GM18868 (cell line): Measurements from ENCODE around the gene SNRK.
A peak's percentile ranks its signal among the peaks of the same experiment; 100 is the strongest.

Experiments
- ATAC-seq: cut with Tn5 transposase; IDR thresholded peaks from one replicate; pipeline ENCODE4 v1.9.1; 2021; ENCODE audit warnings: mild to moderate bottlenecking, moderate library complexity; ENCODE audit not compliant: unreplicated experiment

The SNRK gene, protein sequence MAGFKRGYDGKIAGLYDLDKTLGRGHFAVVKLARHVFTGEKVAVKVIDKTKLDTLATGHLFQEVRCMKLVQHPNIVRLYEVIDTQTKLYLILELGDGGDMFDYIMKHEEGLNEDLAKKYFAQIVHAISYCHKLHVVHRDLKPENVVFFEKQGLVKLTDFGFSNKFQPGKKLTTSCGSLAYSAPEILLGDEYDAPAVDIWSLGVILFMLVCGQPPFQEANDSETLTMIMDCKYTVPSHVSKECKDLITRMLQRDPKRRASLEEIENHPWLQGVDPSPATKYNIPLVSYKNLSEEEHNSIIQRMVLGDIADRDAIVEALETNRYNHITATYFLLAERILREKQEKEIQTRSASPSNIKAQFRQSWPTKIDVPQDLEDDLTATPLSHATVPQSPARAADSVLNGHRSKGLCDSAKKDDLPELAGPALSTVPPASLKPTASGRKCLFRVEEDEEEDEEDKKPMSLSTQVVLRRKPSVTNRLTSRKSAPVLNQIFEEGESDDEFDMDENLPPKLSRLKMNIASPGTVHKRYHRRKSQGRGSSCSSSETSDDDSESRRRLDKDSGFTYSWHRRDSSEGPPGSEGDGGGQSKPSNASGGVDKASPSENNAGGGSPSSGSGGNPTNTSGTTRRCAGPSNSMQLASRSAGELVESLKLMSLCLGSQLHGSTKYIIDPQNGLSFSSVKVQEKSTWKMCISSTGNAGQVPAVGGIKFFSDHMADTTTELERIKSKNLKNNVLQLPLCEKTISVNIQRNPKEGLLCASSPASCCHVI

DNA sequence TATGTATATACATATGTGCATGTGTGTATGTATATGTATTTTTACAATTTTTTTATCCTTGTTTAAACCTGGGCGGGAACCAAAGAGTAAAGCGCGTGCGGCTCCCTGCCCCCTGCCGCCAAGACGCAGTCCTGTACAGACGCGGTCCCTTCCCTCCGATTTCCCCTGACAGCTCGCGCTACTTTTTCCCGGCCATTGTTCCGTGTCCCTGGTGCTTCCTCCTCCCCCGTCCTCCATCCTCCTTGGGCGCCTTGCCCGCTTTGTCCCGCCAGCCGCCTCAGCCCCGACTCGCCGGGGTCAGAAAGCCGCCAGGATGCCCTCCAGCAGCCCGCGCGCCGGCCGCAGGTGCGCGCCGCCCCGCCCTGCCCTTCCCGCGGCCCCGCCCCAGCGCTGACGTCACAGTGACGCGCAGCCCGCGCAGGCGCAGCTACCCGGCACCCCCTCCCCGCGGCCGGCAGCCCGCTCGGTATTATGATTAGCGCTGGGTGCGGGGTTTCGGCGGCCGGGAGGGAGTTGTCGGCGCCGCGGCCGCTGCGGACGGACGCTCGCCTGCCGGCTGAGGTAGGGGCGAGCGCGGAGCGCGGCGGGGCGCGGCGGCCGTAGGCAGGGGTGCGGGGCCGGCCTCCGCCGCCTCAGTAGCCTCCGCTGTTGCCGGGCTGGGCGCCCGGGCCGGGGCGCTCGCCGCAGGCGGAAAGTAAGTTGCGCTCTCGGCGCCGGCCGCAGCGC is at the start of gene SNRK:
SNRK (plus strand) TSS at position 426 of the 726 bp plus-strand sequence. CDS start 16,664 bp downstream, outside the sequence.
- ATAC-seq, result peak; percentile 84

DNA sequence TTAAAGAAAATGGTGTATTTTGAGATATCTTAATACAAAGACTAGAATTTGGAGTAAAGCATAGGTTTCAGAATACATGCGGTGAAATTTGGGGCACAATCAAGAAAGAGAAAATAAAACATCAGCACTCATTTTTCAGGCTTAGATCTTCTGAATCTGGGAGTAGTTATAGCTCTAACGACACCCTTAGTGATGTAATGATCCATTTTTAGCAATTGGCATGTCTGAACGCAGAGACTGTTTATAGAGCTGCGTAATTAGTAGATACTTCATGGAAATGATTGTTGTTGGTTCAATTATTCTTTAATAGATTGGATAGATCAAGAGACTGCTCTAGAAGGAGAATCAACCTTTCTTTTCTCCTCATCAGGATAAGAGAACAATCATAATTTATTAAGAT is 47.5 kb upstream of the SNRK start:
- ATAC-seq, result no peak

DNA sequence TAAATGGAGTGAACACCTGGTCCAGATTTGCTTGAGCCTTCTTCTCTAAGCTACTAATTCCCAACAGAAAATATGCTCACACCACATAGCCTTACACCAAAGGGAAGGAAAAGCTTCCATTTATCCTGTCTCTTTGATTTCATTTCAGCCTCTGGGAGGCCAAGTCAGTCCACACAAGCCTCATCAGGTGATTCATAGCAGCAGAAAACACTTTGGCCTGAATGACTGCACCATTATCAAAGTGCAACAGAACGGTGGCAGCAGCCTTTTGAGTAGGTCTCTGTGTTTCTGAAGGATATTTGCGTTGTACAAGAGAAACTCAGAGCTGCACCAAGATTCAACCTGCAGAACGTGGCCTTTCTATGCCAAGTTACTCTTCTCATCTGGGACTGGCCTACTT is 46.6 kb upstream of the SNRK start:
- no peak for ATAC-seq

DNA sequence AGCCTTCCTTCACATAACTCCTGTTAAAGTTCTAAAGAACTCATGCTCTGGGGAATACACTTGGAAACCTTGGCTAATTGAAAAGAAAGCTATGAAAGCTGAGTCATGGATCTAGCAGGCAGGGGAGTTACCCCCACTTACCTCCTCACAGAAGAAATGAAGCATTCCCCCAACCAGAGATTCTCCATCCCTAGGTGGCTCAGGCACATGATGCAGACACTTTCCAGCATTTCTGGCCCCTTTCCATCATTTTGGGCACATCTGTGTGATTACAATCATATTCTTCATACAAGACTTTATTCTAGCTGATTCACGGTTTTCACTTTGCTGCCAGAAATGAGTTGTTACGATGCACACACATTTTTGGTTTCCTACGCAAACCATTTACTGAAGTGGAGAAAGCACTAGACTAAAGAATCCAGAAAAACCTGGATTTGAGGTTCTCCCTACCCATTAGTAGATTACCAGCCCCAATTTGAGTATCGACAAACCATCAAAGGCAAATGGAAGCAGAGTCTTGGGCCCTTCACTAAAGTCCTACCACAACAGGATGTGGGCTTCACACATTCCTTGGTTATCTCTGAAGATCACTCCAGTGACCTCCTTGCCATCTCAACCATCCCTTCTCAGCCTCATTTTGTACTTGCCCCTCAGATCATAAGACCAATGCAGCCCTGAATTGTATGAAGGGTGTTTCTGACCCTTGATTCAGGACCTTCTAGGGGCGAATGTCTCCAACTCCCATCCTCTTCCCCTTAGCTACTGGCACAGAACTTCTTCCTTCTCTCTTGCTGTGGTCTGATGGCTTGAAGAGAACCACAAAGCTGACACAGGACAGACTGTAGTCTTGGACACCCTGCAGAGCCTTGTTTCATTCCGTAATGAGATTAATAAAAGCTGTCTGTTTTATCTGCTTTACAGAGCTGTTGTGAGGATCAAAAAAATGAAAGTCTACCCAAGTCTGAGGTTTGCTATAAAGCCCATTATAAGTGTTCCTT is 42.5 kb upstream of the SNRK start:
- ATAC-seq, result no peak

DNA sequence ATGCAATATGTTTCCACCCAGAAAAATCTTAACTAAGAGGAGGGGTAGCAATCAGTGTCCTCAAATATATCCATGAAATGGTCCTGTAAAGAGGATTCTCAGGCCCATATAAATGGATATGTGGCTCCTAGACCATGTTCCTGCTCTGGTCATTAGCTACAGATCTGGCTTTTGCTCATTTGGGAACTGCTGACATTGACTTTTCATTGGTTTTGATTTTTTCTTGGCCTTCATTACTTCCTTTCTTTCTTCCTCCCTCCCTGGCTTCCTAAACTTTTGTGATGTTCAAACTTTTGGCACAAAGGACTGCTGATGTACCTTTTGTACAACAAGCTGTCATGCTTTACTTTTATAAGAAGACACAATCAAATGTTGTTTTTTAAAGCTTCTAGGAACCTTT is 41.6 kb upstream of the SNRK start:
- no peak for ATAC-seq

DNA sequence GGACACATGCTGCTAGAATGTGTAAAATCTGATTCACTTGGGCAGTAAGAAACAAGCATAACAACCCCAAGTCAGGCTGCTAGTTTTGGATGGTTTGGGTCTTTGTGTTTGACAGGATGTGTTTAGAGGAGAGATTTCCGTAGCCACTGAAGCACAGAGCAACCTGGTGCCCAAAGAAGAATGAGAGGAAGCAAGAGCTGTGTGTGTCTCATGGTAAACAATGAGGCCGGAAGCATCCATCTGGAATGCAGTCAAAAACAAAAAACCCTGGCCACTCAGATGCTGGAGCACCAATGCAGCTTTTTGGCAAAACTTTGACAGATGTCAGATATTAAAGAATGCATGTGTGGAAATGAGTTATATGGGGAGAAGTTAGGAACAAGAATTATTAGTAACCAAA is 39.4 kb upstream of the SNRK start:
- no peak for ATAC-seq

DNA sequence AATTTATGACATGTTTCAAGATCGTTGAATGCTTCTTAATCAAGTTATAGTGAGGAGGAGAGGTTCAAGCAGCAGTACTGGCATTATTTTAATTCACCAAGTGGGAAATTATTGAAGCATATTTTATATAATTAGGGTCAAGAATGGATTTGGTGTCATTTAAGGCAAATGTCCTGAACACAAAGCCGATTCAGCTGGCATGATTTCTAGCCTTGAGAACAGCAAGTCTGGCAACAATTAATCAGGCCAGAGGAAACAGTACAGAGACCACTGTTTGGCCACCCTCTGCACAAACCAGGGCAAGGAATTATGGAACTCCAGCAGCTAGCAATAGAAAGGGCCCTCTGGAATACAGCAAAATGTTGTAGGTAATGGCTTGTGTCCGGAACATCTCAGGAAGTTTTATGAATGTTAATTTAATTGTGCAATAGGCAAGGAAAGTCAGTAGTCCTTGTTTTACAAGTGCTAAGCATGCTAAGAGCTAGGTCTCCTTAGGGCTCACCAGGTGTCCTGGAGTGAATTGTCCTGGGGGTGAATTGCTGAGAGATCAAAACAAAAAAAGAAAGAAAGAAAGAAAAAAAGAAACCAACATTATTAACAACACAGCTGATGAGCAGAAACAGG is 38.7 kb upstream of the SNRK start:
- no peak for ATAC-seq

DNA sequence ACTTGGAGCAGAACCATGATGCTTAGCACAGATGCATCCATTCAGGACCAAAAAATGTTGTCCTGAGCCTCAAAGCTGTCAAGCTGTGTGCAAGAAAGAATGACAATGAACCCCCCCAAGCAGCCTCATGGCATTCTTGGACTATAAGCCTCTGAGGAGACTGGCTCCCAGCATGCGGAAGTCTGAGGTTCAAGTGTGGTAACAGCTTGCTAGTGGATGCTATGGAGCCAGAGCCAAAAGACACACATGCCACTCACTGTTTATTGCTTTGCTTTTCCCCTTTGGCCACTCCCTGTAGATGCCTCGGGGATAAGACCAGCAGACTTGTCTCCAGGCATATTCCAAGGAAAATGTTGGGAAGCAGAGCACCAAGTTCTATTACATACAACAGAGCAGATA is 38.2 kb upstream of the SNRK start:
- no peak for ATAC-seq

DNA sequence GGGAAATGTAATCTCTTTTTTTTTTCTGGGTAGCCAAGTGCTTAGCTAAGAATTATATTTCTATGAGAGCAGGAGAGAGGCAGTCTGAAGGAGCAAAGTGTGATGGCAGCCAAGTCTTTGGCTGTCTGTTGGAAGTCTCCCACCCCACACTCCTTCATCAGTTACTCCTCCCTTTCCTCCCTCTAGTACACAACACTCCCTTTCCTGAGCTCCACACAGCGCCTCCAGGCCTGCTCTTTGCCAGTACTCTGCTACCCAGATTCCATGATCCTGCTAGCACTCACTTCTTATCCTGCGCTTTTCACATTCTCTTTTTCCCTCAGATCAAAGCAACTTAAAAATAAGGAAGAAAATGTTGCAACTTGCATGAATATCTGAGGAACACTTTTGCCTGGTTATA is 37.4 kb upstream of the SNRK start:
- no peak for ATAC-seq

DNA sequence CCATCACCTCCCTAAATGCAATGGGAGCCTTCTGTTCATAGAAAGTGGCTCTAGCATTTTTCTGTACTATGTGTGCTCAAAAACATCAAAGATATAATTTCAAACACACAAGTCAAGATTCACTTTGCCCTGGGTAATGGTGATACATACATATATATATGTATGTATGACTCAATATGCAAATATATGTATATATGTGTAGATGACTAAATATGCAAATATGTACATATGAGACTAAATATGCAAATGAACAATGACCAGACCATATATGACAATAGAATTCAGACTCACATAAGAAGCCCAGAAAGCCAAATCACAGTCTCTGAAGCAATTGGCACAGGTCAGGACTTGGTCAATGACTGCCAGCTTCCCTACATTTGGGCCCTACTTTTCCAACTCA is 36.9 kb upstream of the SNRK start:
- no peak for ATAC-seq

DNA sequence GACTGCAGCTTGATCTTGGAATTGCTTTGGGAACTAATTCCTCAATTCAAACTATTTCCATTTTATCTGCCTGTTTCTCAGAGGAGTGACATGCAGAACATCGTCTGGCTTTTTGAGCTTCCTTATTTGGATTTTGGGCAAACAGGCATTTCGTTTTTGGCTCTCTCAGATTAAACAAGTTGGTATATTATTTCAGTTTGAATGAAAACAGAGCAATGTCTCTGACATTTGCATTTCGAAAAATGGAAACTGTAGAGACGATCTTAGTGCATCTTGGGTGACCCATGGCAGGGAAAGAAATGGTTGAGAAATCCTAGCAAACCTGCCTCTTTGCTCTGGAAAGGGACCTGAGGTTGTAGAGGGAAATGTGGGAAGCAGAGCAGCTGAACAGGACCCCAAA is 33.0 kb upstream of the SNRK start:
- ATAC-seq, result no peak

DNA sequence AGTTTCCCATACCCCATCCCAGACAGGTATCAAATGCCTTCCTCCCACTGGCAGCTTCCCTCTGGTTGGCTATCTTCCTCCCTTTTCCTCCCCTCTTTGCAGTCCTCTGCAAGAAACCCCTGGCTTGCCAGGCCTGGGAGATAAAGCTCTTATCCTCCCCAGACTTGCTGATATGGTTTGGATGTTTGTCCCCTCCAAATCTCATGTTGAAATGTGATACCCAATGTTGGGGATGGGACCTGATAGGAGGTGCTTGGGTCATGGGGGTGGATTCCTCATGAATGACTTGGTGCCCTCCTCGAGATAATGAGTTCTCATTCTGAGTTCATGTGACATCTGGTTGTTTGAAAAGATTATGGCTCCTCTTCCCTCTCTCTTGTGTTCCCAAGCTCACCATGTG is 32.2 kb upstream of the SNRK start:
- ATAC-seq, result no peak

DNA sequence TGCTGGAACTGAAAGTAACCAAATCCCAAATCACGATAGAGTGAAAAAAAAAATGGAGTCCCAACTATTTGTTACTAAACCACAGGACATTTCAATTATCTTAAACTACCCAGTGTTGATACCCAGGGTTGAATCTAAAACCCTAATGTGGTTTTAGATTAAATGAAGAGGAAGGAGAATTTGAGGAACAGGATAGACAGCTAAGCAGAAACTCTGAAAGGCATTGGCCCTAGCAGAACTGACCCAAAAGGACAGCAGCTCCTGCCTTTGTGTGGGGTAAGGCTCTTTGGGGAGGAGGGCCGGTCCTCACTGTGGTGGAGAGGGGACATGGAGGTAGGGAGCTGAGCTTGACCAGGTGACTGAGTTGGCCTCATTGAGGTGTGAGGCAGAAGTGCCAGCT is 30.7 kb upstream of the SNRK start:
- no peak for ATAC-seq

DNA sequence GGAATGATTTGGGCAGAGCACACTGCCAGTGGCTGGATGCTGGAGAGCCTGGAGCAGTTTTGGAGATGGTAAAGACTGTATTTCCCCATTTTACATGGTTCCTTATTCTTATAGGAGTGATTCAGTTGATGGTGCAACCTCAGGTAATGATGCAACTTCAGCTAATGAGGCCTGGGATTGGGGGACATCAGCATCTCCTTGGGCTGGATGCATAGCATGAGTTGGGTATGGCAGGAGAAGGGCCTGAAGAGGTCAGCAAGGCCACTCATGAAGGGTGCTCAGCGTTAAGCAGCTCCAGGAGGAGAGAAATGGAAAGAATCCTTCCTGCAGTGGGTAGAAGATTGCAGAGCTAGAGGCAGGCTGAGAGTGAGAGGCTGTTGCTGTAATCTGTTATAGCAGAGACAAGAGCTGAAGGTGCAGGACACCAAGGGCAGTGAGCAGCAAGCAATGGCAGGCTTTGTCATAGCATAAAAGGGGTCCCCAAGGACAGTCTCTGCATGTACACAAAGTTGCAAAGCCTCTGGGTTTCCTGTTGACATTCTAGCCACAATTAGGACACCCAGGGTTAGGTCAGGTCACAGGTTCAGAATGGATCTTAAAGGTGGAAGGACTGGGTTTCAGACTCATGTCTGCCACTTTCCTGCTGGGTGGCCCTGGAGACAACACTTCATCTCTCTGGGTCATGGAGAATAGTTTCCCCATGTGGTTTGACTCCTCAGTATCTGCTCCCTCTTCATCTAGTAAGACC is 29.5 kb upstream of the SNRK start:
- ATAC-seq, result no peak

DNA sequence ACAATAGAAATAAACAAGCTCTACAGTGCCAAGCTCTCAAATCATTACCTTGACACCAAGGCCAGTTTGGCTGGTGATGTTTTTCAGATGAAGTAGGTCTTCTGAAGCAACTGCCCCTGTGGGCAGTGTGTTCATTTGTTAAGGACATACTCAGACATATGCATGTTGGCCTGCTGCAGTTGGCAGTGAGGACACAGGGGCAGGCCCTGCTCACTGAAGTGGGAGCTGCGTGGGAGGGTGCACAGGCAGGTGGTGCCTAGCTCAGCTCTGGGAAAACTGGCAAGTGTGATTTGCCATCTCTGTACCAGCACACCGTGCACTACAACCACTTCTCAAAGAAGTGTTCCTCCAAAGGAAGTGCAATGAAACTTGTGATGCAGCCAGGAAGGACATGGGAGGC is 28.5 kb upstream of the SNRK start:
- no peak for ATAC-seq

DNA sequence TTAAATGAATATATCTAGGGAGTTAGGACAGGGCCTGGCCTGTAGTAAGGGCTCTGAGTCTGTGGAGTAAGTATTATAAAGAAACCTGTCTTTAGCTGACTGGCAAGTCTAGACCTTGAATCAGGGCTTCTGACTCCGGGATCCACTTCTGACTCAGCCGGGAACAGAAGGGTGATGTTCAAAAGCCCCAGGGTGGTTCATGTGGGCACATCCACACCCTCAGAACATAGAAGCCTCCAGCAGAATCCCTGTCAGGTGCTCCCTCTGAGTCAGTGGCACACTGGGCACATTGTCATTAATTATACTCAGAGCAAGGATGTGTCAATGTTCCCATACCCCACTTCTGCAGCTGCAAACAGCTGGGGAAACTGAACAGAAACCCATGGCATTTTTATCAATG is 26.7 kb upstream of the SNRK start:
- no peak for ATAC-seq

DNA sequence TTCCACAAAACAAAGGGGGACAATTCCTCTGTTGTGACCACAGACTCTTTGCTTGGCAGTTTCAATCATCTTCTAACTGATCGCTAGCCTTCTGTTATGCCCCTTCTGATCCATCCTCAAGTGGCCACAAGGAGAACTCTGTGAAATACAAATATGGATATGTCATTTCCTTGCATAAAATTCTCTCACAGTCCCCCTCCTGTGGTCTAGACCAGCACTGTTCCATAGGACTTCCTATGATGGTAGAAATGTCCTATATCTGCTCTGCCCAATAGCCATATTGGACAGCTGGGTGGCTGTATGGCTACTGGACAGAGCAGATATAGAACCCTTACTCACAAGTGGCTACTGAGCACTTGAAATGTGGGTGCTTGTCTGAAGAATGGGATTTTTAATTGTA is 25.9 kb upstream of the SNRK start:
- no peak for ATAC-seq

DNA sequence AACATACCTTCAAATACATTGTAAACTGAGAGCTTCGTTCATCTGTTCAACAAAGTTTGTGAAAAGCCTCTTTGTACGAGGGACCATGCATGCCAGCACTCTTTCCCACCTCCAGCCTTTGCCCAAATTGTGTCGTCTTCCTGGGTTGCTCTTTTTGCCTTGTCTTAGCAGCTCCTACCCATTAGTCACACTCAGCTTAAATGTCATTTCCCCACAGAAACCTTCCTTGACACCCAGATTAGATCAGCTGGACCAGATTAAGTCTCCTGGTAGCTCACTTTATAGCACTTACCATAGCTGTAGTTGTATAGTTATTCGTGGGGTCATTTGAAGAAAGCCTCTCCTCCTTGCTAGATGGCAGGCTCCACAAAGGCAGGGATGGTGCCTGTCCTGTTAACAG is 24.1 kb upstream of the SNRK start:
- no peak for ATAC-seq

DNA sequence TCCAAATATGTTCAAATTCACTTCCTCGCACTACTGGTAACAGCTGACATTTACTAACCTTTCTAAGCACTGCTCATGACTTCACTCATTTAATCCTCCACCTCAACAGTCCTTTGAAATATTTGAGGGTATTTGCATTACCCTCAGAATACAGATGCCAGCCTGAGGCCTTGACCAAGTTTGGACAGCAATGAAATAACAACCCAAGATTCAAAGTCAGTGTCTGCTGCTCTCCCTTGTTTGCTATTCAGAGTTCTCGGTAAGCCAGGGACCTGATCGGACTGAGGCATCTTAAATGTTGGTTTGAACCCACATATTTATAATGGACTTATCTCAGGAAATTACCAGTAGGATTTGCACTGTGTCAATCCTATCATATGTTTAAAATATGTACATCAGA is 19.9 kb upstream of the SNRK start:
- ATAC-seq, result no peak
